Pancreas (tissue), 10 donors: Measurements from ENCODE around the gene ZNF831. TPM values are rescaled to one million over a fixed set of nuclear protein-coding genes. Genes with fewer than 3 reads are reported as not detected.

Experiments used
- ATAC-seq, 4 donors: fragments of 200-7000 bp; cut with Tn5 transposase; one replicate each; pipeline versions ENCODE4 v1.8.0 to v1.9.1; 2020; ENCODE audit warnings: mild to moderate bottlenecking in 4 of 4, moderate library complexity in 4 of 4
- DNase-seq, 6 donors: peaks; one replicate each; pipeline ENCODE4 v3.0.0-alpha.2; 2020
- FAIRE-seq: peaks from 2 replicates; lab custom pipeline; 2012; peaks lifted over from hg19 to GRCh38; lab: Jason Lieb, UNC
- H3K27ac ChIP-seq, 4 donors: fragments of 200-600 bp; sonication (generic); 1 replicate in 3 of 4; 2 replicates in 1 of 4; pipeline versions ENCODE4 v1.5.0 to v1.8.0; 2020
- H3K27me3 ChIP-seq, 4 donors: fragments of 200-600 bp; one replicate each; pipeline ENCODE4 v1.8.0; 2021
- H3K36me3 ChIP-seq, 3 donors: fragments of 200-600 bp; sonication (generic) in 1 of 3; one replicate each; pipeline versions ENCODE4 v1.5.0 to v1.8.0; 2020 to 2021
- H3K4me1 ChIP-seq, 3 donors: fragments of 200-600 bp; one replicate each; pipeline ENCODE4 v1.8.0; 2021
- H3K4me3 ChIP-seq, 4 donors: fragments of 200-600 bp; sonication (generic) in 2 of 4; one replicate each; pipeline versions ENCODE4 v1.5.0 to v1.8.0; 2020 to 2021
- H3K9me3 ChIP-seq, 4 donors: fragments of 200-600 bp; one replicate each; pipeline ENCODE4 v1.8.0; 2021
- WGBS, 2 donors: extraction: QIAGEN DNeasy Blood & Tissue Kit; methylation state at CpG; one replicate each; pipeline ENCODE4 v1.1.7; 2013; 5-methylcytosine and 5-hydroxymethylcytosine counted together
- intact Hi-C, 3 donors: fragments of 100-400 bp; cut with DNase I; formaldehyde crosslinking; loops; one replicate each; pipeline versions ENCODE4 v1.11.1 to v1.14.2; 2022
- polyA plus RNA-seq, 2 donors: library from polyadenylated mRNA; stranded (reverse); fragments of 200-250 nt; gene quantifications; one replicate each; pipeline ENCODE4 v1.2.3, GENCODE V29; 2013
- total RNA-seq, 6 donors: library from RNA; stranded (reverse); fragmentation: NEBNext Ultra II Directional in 4 of 6; extraction: Animal tissue kit (Norgen Biotek cat#: 25700) in 4 of 6; gene quantifications; one replicate each; pipeline versions ENCODE4 v1.2.1 to v1.2.4, GENCODE V29; 2021 to 2023
- TF ChIP-seq, protein P1 (sequence below), 4 donors: fragments of 200-600 bp; sonication (generic) in 3 of 4; IDR thresholded peaks; one replicate each; pipeline versions ENCODE4 v1.5.0 to v1.8.0; 2021; ENCODE audit warnings: antibody characterized with exemption in 4 of 4
- donor health status: healthy with polysubstance abuse.
- donor health status: DM: no; HTN: no; CAD: no; lungs with moderate emphysema.
- donor health status: DM: no; HTN: no; CAD: no.
- donor health status: control.
- donor health status: control.
- donor health status: Bipolar disorder and iron deficiency.
- donor health status: DM: yes; HTN: yes; CAD: no.
- donor health status: DM: no; HTN: no; CAD: no.
- donor health status: DM: no; HTN: no; CAD: no.
- donor health status: DM: yes; HTN: yes; CAD: no.

The ZNF831 gene
- total and polyA plus RNA-seq, 8 donors: 0.04 to 0.23 (median 0.16) TPM

DNA sequence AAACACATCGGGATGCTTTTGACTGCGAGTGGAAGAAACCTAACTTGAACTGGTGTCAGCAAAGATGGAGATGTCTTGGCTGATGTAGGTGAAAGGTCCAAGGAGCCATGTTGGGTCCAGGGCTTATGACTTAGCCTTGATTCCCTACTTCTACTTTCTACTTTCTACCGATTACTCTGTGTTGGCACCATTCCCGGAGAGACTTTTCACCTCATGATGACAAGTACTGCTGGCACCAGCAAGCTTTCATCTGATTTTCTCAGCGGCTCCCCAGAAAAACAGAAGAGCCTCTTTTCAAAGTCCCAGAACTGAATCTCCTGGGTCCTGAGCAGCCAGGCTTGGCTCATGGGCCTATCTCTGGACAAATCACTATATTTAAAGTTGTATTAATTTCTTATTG lies 131.9 kb downstream of the ZNF831 start:
- no peak for DNase-seq
- TF ChIP-seq, protein P1, sequence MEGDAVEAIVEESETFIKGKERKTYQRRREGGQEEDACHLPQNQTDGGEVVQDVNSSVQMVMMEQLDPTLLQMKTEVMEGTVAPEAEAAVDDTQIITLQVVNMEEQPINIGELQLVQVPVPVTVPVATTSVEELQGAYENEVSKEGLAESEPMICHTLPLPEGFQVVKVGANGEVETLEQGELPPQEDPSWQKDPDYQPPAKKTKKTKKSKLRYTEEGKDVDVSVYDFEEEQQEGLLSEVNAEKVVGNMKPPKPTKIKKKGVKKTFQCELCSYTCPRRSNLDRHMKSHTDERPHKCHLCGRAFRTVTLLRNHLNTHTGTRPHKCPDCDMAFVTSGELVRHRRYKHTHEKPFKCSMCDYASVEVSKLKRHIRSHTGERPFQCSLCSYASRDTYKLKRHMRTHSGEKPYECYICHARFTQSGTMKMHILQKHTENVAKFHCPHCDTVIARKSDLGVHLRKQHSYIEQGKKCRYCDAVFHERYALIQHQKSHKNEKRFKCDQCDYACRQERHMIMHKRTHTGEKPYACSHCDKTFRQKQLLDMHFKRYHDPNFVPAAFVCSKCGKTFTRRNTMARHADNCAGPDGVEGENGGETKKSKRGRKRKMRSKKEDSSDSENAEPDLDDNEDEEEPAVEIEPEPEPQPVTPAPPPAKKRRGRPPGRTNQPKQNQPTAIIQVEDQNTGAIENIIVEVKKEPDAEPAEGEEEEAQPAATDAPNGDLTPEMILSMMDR (IDR thresholded peaks at IDR 0.05): no peak
- H3K27ac ChIP-seq: no peak overlapping the region

DNA sequence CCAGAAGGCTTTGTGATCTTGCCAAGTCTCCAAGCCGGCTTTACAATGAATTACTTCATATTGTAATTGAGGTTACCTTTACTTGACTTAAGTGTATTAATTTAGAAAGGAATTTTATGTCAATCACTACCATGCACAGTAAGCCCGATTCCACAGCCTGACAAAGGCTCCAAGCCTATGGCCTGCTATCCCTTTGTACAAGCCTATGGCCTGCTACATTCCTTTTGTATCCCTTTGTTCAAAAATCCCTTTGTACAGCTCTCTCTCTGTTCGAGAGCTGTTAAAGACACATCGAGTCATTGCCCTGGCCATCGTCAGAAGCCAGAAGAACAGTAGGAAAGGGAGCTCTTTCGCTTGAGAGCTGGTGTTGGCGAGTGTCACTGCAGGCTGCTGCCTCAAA lies 134.1 kb downstream of the ZNF831 start:
- TF ChIP-seq, protein P1 (IDR thresholded peaks at IDR 0.05): no peak

More for the DNA sequence above, 131.9 kb downstream of the ZNF831 start:
- no peak overlapping the region for H3K4me3 ChIP-seq
- no peaks in the 10 kb centered on the region for H3K36me3 ChIP-seq
- H3K9me3 ChIP-seq: no peaks in the 10 kb centered on the region
- H3K27me3 ChIP-seq: peaks cover 0 to 1% (median 0%) of the 10 kb centered on the region in 4 donors
- FAIRE-seq: no peak
- WGBS, 2 donors: 41 to 44% methylated on average over 5 of the region's 5 CpGs
- intact Hi-C loops: no loop called here
- no peak for ATAC-seq
- no peaks in the 10 kb centered on the region for H3K4me1 ChIP-seq

DNA sequence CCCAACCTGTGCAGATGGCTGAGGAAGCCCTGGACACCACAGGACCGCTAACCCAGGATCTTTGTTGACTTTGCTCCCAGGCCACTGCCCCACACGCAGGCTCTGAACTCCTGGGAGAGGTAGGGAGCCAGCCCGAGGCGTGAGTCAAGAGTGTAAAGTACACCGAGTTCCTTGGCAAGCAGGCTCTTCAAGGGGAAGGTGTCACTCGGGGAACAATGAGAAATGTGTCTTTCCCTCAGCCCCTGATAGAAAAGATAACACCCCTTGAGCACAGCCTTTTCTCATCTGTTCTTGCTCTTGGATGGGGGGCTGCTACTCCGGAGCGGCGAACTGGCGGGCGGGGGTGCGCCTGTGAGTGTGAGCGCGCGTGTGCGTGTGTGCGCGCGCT lies 136.3 kb downstream of the ZNF831 start:
- H3K4me1 ChIP-seq: no peaks in the 10 kb centered on the region
- TF ChIP-seq, protein P1 (IDR thresholded peaks at IDR 0.05): no peak
- ATAC-seq: peak; percentile 68 to 87 (median 80)
- peaks cover 0 to 5% (median 0%) of the 10 kb centered on the region in 4 donors for H3K27me3 ChIP-seq
- no peaks in the 10 kb centered on the region for H3K36me3 ChIP-seq
- intact Hi-C loops: no loop called here
- peak in 3 of 6 donors; percentile 30 to 55 (median 48) for DNase-seq
- no peak for FAIRE-seq
- H3K4me3 ChIP-seq: peak overlapping the region in 2 of 4 donors; percentile 30 to 32
- 0 to 2% methylated on average over 14 to 19 of the region's 19 CpGs for WGBS, 2 donors
- no peak overlapping the region for H3K27ac ChIP-seq
- no peaks in the 10 kb centered on the region for H3K9me3 ChIP-seq

More for the DNA sequence above, 134.1 kb downstream of the ZNF831 start:
- H3K4me3 ChIP-seq: no peak overlapping the region
- no peak overlapping the region for H3K27ac ChIP-seq
- H3K27me3 ChIP-seq: peaks cover 0 to 5% (median 0%) of the 10 kb centered on the region in 4 donors
- no peaks in the 10 kb centered on the region for H3K36me3 ChIP-seq
- ATAC-seq (no peak), DNase-seq (no peak), FAIRE-seq (no peak)
- intact Hi-C loops: no loop called here
- H3K4me1 ChIP-seq: no peaks in the 10 kb centered on the region
- no peaks in the 10 kb centered on the region for H3K9me3 ChIP-seq
- WGBS, 2 donors: 83 to 88% methylated on average over 7 of the region's 7 CpGs

DNA sequence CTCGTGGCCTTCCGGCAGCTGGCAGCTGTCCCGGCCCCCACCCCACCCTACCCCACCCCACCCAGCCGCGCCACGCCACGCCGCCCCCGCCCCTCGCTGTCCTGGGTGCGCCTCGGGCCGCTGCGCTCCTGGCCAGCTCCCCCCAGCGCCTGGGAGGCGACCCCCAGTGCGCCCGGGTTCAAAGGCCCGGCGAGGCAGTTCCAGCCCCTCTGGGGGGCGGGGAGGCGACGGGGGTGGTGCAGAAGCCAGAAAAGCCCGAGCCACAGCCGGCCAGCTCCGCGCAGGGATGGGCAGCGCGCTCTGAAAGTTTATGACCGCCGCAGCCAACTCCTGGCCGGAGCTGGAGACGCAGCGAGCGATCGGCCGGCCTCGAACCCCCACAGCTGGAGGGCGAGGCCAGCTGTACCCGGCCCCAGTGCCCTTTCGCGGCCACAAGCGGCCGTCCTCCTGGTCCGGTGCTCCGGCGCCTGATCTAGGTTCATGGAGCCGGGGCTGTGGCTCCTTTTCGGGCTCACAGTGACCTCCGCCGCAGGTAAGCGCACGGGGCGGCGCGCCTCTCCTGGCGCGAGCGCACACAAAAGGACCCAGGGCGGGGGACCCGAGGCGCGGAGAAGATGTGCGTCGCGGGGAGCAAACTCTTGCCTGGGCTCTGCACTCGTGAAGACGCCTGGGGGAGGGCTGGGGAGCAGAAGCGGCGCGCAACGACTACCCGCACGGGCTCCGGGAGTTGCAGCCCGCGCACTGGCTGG lies 136.9 kb downstream of the ZNF831 start, which contains the start of gene EDN3:
Gene EDN3 (plus strand): TSS at position 279 of the 749 bp plus-strand sequence. CDS start 202 bp downstream, at position 481.
- H3K36me3 ChIP-seq: no peaks in the 10 kb centered on the region
- intact Hi-C loops: no loop called here
- FAIRE-seq: no peak
- no peak within 1 kb of the TSS for H3K27ac ChIP-seq
- TF ChIP-seq, protein P1 (IDR thresholded peaks at IDR 0.05): no peak
- ATAC-seq: peak; percentile 28 to 62 (median 43)
- H3K4me3 ChIP-seq: peak within 1 kb of the TSS in 2 of 4 donors; percentile 30 to 32
- peak in 1 of 6 donors; percentile 57 for DNase-seq
- H3K4me1 ChIP-seq: no peaks in the 10 kb centered on the region
- H3K9me3 ChIP-seq: no peaks in the 10 kb centered on the region
- WGBS, 2 donors: 2 to 4% methylated on average over 65 to 77 of the region's 77 CpGs
- peaks cover 0 to 5% (median 0%) of the 10 kb centered on the region in 4 donors for H3K27me3 ChIP-seq
